Measurements from ENCODE around the gene PLXNA4.
"Not testable (repeated sequence)": the region's sequence is repeated elsewhere in the genome, so short reads cannot be mapped to it uniquely, and the experiment has no call there.

PLXNA4 gene

DNA sequence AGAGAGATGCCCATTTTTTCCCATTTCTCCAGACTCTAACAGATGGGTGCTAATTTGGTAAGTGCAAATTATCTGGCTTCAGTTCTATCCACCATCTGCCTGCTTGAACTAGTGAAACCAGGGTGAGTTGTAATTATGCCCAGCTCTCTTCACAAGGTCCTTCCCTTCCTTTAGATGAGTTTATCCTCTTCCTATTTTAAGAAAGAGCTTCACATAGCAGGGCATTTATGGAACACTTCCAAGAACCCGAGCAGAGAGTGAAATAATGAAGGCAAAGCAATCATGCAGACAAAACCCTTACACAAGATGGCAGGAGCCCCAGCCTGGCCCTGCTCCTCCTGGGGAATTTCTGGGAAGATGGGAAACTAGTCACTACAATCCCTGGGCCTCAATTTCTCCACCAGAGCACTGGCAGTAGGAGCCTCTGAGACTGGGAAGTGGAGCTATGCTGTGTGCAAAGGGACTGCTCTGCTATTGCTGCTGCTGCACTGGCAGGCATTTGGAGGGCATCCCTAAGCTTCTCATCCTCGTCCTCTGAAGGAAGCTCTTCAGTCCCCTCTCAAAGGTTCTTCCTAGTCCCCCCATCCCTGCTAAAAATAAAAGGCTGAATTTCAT lies 33.7 kb upstream of the PLXNA4 start:
- DNase-seq (ENCODE audit: insufficient read length) (no peak), FAIRE-seq (no peak)
- TF ChIP-seq POLR2AphosphoS5 (IDR thresholded peaks at IDR 0.05; ENCODE audit: low read depth, low read length) (no peak), TAF1 (IDR thresholded peaks at IDR 0.05; ENCODE audit: borderline replicate concordance, low read depth, low read length) (no peak), POLR2A (IDR thresholded peaks at IDR 0.05; ENCODE audit: low read depth, low read length) (no peak)

DNA sequence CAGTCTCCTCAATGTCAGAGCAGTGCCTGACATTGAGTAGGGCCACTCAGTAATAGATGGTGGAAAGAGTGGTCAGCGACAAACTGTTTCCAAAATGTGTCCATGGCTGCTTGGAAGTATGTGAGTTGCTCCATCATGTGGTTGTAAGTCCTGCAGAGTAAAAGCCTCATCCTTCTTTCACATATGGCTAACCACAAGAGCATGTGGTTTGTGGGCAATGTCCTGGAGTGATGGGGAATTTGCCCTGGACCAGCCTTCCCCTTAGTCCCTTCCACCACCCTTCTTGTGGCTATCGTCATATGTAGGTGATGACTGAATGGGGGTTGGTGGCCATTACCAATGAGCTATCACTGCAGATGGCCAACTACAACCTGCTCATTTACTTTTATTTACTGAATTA lies 33.0 kb upstream of the PLXNA4 start:
- no peak for FAIRE-seq
- no peak for DNase-seq (ENCODE audit: insufficient read length)
- TF ChIP-seq TAF1 (IDR thresholded peaks at IDR 0.05; ENCODE audit: borderline replicate concordance, low read depth, low read length): no peak
- no peak for TF ChIP-seq POLR2AphosphoS5 (IDR thresholded peaks at IDR 0.05; ENCODE audit: low read depth, low read length)
- TF ChIP-seq POLR2A (IDR thresholded peaks at IDR 0.05; ENCODE audit: low read depth, low read length): no peak

- DNase-seq (ENCODE audit: insufficient read length): no peak
- no peak for FAIRE-seq
- TF ChIP-seq TAF1 (IDR thresholded peaks at IDR 0.05; ENCODE audit: borderline replicate concordance, low read depth, low read length): no peak
- no peak for TF ChIP-seq POLR2AphosphoS5 (IDR thresholded peaks at IDR 0.05; ENCODE audit: low read depth, low read length)
- TF ChIP-seq POLR2A (IDR thresholded peaks at IDR 0.05; ENCODE audit: low read depth, low read length): no peak
Measured at GRCh38 chr7:132608523-132608922, 32.3 kb upstream of the PLXNA4 start.

- no peak for DNase-seq (ENCODE audit: insufficient read length)
- TF ChIP-seq POLR2AphosphoS5 (IDR thresholded peaks at IDR 0.05; ENCODE audit: low read depth, low read length): no peak
- TF ChIP-seq POLR2A (IDR thresholded peaks at IDR 0.05; ENCODE audit: low read depth, low read length): no peak
- no peak for TF ChIP-seq TAF1 (IDR thresholded peaks at IDR 0.05; ENCODE audit: borderline replicate concordance, low read depth, low read length)
- FAIRE-seq: no peak
Measured at GRCh38 chr7:132607656-132608055, 31.4 kb upstream of the PLXNA4 start.

- FAIRE-seq: no peak
- no peak for DNase-seq (ENCODE audit: insufficient read length)
- TF ChIP-seq POLR2AphosphoS5 (IDR thresholded peaks at IDR 0.05; ENCODE audit: low read depth, low read length) (no peak), TAF1 (IDR thresholded peaks at IDR 0.05; ENCODE audit: borderline replicate concordance, low read depth, low read length) (no peak), POLR2A (IDR thresholded peaks at IDR 0.05; ENCODE audit: low read depth, low read length) (no peak)
Measured at GRCh38 chr7:132604121-132604520, 27.9 kb upstream of the PLXNA4 start.

- FAIRE-seq (no peak), DNase-seq (ENCODE audit: insufficient read length) (no peak)
- TF ChIP-seq POLR2AphosphoS5 (IDR thresholded peaks at IDR 0.05; ENCODE audit: low read depth, low read length) (no peak), POLR2A (IDR thresholded peaks at IDR 0.05; ENCODE audit: low read depth, low read length) (no peak), TAF1 (IDR thresholded peaks at IDR 0.05; ENCODE audit: borderline replicate concordance, low read depth, low read length) (no peak)
Measured at GRCh38 chr7:132603220-132603833, 27.1 kb upstream of the PLXNA4 start.

DNA sequence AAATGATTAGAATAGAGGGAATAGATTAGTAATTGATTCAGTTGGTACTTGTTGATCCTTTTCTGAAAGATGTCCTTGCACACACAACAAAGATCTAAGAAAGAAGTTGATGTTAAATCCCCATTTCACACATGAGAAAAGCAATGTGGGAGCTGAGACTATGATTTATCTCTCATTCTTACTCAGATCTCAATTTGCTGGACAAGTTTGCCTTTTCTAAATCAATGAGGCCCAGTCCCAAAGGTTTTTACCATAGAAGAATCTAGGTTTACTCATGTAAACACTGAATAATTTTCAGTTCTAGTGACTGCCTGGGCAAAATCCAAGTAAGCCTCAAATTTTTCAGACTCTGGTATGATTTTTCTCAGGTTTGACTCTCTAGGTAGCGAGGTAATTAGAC lies 25.5 kb upstream of the PLXNA4 start:
- no peak for DNase-seq (ENCODE audit: insufficient read length)
- TF ChIP-seq POLR2AphosphoS5 (IDR thresholded peaks at IDR 0.05; ENCODE audit: low read depth, low read length) (no peak), POLR2A (IDR thresholded peaks at IDR 0.05; ENCODE audit: low read depth, low read length) (no peak), TAF1 (IDR thresholded peaks at IDR 0.05; ENCODE audit: borderline replicate concordance, low read depth, low read length) (no peak)
- no peak for FAIRE-seq

DNA sequence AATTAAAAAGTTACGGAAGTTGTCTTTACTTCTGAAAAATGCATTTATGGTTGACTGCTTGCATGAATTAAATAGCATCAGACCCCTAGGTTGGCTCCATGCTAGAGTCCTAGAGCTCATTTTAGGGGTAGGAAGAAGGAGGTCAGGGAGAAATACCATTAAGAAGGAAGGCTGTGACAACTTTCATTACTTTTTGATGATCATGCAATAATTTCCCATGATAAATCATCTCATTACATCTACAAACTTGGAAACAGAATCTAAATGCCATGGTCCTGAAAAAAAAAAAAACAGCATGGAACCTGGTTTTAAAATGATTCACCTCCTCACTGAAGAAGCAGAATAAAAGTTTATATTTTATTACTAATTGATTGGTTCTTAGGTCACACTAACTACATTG lies 20.3 kb upstream of the PLXNA4 start:
- TF ChIP-seq POLR2AphosphoS5 (IDR thresholded peaks at IDR 0.05; ENCODE audit: low read depth, low read length) (no peak), TAF1 (IDR thresholded peaks at IDR 0.05; ENCODE audit: borderline replicate concordance, low read depth, low read length) (no peak), POLR2A (IDR thresholded peaks at IDR 0.05; ENCODE audit: low read depth, low read length) (no peak)
- FAIRE-seq: no peak

GRCh38 chr7:132594741-132595140 lies 18.5 kb upstream of the PLXNA4 start:
- FAIRE-seq; DNase-seq (ENCODE audit: insufficient read length): not testable (repeated sequence)

More for the DNA sequence above, 20.3 kb upstream of the PLXNA4 start:
- no peak for DNase-seq (ENCODE audit: insufficient read length)

DNA sequence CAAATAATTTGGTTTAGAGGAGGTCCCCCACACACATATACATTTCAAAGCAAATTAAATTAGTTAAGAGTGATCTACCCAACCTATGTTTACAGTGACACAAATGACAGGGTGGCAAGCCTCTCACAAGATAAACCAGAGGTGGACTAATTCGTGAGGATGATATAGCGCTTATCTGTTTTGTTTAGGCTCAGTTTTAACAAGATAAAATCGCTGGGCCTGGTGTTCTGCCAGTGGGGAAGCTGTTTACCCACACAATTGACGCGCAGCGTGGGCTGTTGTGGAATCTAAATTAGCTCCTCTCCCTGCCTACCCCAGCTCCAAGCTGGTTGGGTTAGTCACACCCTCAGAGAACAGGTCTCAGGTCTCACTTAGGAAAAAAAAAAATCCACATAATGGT lies 16.7 kb upstream of the PLXNA4 start:
- DNase-seq (ENCODE audit: insufficient read length) (no peak), FAIRE-seq (no peak)
- TF ChIP-seq POLR2A (IDR thresholded peaks at IDR 0.05; ENCODE audit: low read depth, low read length) (no peak), TAF1 (IDR thresholded peaks at IDR 0.05; ENCODE audit: borderline replicate concordance, low read depth, low read length) (no peak), POLR2AphosphoS5 (IDR thresholded peaks at IDR 0.05; ENCODE audit: low read depth, low read length) (no peak)

DNA sequence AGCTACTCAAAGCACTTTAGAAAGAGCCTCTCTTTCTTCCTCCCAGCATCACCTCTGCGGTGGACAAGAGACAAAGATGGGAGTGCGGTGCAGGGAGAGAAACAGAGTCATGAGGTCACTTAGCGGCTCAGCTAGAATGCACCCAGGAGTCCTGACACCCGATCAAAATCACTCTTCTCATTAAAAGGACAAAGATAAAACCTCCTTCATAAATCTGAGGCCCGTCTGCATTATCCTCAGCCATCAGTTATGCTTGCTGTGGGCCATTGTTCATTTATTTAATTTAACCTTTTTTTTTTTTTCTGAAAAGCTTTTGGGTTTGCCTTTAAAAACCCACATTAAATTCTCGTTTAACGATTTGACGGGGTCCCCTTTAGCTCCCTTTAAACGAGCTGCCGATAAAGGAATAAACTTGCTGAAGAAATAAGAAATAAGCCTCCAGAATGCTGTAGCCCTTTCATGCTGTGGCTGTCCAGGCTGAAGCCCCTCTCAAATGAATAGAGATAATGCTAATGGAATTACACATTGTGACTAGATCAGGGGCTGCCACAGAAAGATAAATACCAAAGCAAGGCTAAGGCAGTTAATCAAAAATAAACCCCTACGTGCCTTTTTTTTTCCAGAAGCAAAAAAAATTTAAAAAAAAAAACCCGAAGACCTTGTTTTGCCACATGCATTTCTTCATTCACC lies 16.1 kb upstream of the PLXNA4 start:
- FAIRE-seq: no peak
- no peak for DNase-seq (ENCODE audit: insufficient read length)
- TF ChIP-seq TAF1 (IDR thresholded peaks at IDR 0.05; ENCODE audit: borderline replicate concordance, low read depth, low read length) (no peak), POLR2A (IDR thresholded peaks at IDR 0.05; ENCODE audit: low read depth, low read length) (no peak), POLR2AphosphoS5 (IDR thresholded peaks at IDR 0.05; ENCODE audit: low read depth, low read length) (no peak)

DNA sequence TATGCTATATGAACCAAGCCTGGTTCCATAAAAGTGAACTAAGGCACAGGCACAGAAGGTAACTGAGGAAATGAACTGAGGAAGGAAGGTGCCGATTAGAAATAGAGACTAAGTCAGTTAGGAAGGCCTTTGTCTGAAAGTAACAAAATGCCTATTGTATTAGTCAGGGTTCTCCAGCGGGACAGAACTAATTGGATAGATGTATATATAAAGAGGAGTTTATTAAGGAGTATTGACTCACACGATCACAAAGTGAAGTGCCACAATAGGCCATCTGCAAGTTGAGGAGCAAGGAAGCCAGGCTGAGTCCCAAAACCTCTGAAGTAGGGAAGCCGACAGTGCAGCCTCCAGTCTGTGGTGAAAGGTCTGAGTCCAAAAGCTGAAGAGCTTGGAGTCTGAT lies 13.9 kb upstream of the PLXNA4 start:
- FAIRE-seq (no peak), DNase-seq (ENCODE audit: insufficient read length) (no peak)
- TF ChIP-seq POLR2AphosphoS5 (IDR thresholded peaks at IDR 0.05; ENCODE audit: low read depth, low read length) (no peak), TAF1 (IDR thresholded peaks at IDR 0.05; ENCODE audit: borderline replicate concordance, low read depth, low read length) (no peak)

Measured in GM12892 (cell line).